ENCODE data around the gene L3MBTL3. TPM values are rescaled to one million over a fixed set of nuclear protein-coding genes. Genes with fewer than 3 reads are reported as not detected.

Gene L3MBTL3
- polyA plus RNA-seq, 1 of the 3 experiments (the other 2 are of a cell fraction) = 12.6 TPM

GRCh38 chr6:130185658-130186057, 167.3 kb downstream of the L3MBTL3 start:
- no peak overlapping the region for H3K9ac ChIP-seq
- H3K9me3 ChIP-seq = no peaks in the 10 kb centered on the region
- no peak overlapping the region for H3K4me3 ChIP-seq (ENCODE audit: low read depth in 2 of 2, low read length in 1 of 2)
- H4K20me1 ChIP-seq (ENCODE audit: insufficient read depth) = no peaks in the 10 kb centered on the region
- ChIA-PET POLR2A (no interaction called here), CTCF (no interaction called here)
- no peaks in the 10 kb centered on the region for H3K27me3 ChIP-seq (ENCODE audit: insufficient read depth)
- WGBS (ENCODE audit: low lambda C conversion rate) = 51% methylated on average over 3 of the region's 3 CpGs
- no peak for DNase-seq
- no peak overlapping the region for H3K27ac ChIP-seq (ENCODE audit: low read depth in 2 of 2, low read length in 1 of 2)
- no peaks in the 10 kb centered on the region for H3K36me3 ChIP-seq (replicated peaks in 1 of 2; ENCODE audit: control insufficient read depth in 1 of 2, insufficient read depth in 2 of 2, low read length in 1 of 2)
- no peaks in the 10 kb centered on the region for H3K4me1 ChIP-seq (ENCODE audit: control insufficient read depth in 1 of 2, insufficient read depth in 2 of 2, low read depth in 1 of 2, low read length in 1 of 2)
- H3K9me2 ChIP-seq = no peaks in the 10 kb centered on the region
- no peaks in the 10 kb centered on the region for H3K79me2 ChIP-seq (ENCODE audit: insufficient read depth)
- no peak overlapping the region for H3K4me2 ChIP-seq
- H3F3A ChIP-seq (replicated peaks; ENCODE audit: insufficient read depth) = no peaks in the 10 kb centered on the region
- H2AFZ ChIP-seq (ENCODE audit: low read depth) = no peak overlapping the region
- TF ChIP-seq JUND (IDR thresholded peaks at IDR 0.05) = no peak
- TF ChIP-seq IRF3 (IDR thresholded peaks at IDR 0.05; ENCODE audit: low read depth, low read length) = no peak
- no peak for TF ChIP-seq ELF1 (IDR thresholded peaks at IDR 0.05)
- TF ChIP-seq RAD21 (IDR thresholded peaks at IDR 0.05; ENCODE audit: low read length) = no peak
- no peak for TF ChIP-seq NFIC (IDR thresholded peaks at IDR 0.05; ENCODE audit: borderline replicate concordance)
- no peak for TF ChIP-seq GABPA (IDR thresholded peaks at IDR 0.05; ENCODE audit: low read depth)
- TF ChIP-seq GATA2 (CRISPR knock-in tag; IDR thresholded peaks at IDR 0.05) = no peak
- TF ChIP-seq, protein P1, sequence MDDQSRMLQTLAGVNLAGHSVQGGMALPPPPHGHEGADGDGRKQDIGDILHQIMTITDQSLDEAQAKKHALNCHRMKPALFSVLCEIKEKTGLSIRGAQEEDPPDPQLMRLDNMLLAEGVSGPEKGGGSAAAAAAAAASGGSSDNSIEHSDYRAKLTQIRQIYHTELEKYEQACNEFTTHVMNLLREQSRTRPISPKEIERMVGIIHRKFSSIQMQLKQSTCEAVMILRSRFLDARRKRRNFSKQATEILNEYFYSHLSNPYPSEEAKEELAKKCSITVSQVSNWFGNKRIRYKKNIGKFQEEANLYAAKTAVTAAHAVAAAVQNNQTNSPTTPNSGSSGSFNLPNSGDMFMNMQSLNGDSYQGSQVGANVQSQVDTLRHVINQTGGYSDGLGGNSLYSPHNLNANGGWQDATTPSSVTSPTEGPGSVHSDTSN (IDR thresholded peaks at IDR 0.05) = no peak
- no peak for TF ChIP-seq FOXM1 (IDR thresholded peaks at IDR 0.05; ENCODE audit: low read depth)
- TF ChIP-seq RFX5 (IDR thresholded peaks at IDR 0.05; ENCODE audit: low read length) = no peak
- TF ChIP-seq MEF2A (IDR thresholded peaks at IDR 0.05; ENCODE audit: borderline replicate concordance, low read depth) = no peak
- no peak for TF ChIP-seq SMC3 (IDR thresholded peaks at IDR 0.05; ENCODE audit: low read depth, low read length)
- no peak for TF ChIP-seq TAF1 (IDR thresholded peaks at IDR 0.05; ENCODE audit: borderline replicate concordance, low read depth, low read length)
- TF ChIP-seq RXRA (IDR thresholded peaks at IDR 0.05; ENCODE audit: borderline replicate concordance, low read depth) = no peak

GRCh38 chr6:130187335-130188206, 169.2 kb downstream of the L3MBTL3 start:
- no peak overlapping the region for H2AFZ ChIP-seq (ENCODE audit: low read depth)
- no peaks in the 10 kb centered on the region for H4K20me1 ChIP-seq (ENCODE audit: insufficient read depth)
- no peak overlapping the region for H3K9ac ChIP-seq
- CTCF ChIA-PET = interaction anchor here (0.5 to 2.1 kb wide), 2 partner anchors 68 to 166 kb away, joined by 3 to 5 read pairs; no protein-coding TSS in a partner anchor
- no peaks in the 10 kb centered on the region for H3K36me3 ChIP-seq (replicated peaks in 1 of 2; ENCODE audit: control insufficient read depth in 1 of 2, insufficient read depth in 2 of 2, low read length in 1 of 2)
- no peaks in the 10 kb centered on the region for H3F3A ChIP-seq (replicated peaks; ENCODE audit: insufficient read depth)
- H3K9me3 ChIP-seq = no peaks in the 10 kb centered on the region
- H3K9me2 ChIP-seq = no peaks in the 10 kb centered on the region
- DNase-seq = no peak
- WGBS (ENCODE audit: low lambda C conversion rate) = 58% methylated on average over 3 of the region's 3 CpGs
- H3K4me2 ChIP-seq = no peak overlapping the region
- no peaks in the 10 kb centered on the region for H3K79me2 ChIP-seq (ENCODE audit: insufficient read depth)
- no peaks in the 10 kb centered on the region for H3K4me1 ChIP-seq (ENCODE audit: control insufficient read depth in 1 of 2, insufficient read depth in 2 of 2, low read depth in 1 of 2, low read length in 1 of 2)
- H3K4me3 ChIP-seq (ENCODE audit: low read depth in 2 of 2, low read length in 1 of 2) = no peak overlapping the region
- POLR2A ChIA-PET = no interaction called here
- no peak for TF ChIP-seq TCF12 (IDR thresholded peaks at IDR 0.05)
- TF ChIP-seq TAF1 (IDR thresholded peaks at IDR 0.05; ENCODE audit: borderline replicate concordance, low read depth, low read length) = no peak
- no peak for TF ChIP-seq EZH2phosphoT487 (IDR thresholded peaks at IDR 0.05; ENCODE audit: borderline replicate concordance, low read depth)
- TF ChIP-seq SMC3 (IDR thresholded peaks at IDR 0.05; ENCODE audit: low read depth, low read length) = no peak
- no peaks in the 10 kb centered on the region for H3K27me3 ChIP-seq (ENCODE audit: insufficient read depth)
- H3K27ac ChIP-seq (ENCODE audit: low read depth in 2 of 2, low read length in 1 of 2) = no peak overlapping the region

All from SK-N-SH (cell line).